ENCODE results near the gene HS1BP3.

DNA sequence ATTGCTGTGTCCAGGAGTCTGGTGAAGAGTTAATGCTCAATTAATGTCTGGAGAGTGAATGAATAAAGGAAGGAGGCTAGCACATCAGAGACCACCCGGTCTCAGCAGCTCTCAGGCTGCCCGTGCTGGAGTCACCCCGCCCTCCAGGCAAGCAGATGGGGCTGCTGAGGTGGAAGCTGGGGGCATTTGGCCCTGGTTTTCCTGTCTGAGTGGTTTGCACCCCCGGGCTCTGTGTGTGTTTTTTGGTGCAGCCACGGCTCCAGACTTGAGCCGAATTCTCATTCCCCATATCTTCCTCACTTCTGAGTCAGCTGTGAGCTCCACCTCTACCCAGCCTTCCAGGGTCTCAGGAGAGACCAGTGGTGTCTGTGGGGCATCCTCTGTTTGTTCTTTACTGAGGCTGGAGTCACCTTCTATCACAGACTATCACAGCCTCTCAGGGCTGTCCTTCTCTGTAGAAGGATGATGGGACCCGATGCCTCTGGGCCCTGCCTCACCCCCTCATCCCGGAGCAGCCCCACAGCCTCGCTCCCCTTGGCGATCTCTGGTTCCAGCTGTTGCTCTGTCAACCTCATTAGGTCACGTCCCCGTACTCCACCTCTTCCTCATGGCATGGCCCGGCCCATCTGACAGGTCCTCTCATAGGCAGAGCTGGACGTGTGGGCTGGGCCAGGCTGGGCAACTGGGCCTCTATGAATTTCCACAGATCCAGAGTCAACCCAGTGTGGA lies 60.8 kb downstream of the HS1BP3 start:
- no peak for TF ChIP-seq CREB1 (IDR thresholded peaks at IDR 0.05; ENCODE audit: low read depth)
- TF ChIP-seq, protein P1, sequence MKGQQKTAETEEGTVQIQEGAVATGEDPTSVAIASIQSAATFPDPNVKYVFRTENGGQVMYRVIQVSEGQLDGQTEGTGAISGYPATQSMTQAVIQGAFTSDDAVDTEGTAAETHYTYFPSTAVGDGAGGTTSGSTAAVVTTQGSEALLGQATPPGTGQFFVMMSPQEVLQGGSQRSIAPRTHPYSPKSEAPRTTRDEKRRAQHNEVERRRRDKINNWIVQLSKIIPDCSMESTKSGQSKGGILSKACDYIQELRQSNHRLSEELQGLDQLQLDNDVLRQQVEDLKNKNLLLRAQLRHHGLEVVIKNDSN (IDR thresholded peaks at IDR 0.05) = no peak
- no peak for TF ChIP-seq EP300 (IDR thresholded peaks at IDR 0.05; ENCODE audit: borderline replicate concordance)
- no peak for TF ChIP-seq RAD21 (IDR thresholded peaks at IDR 0.05; ENCODE audit: low read depth)
- TF ChIP-seq, protein P2, sequence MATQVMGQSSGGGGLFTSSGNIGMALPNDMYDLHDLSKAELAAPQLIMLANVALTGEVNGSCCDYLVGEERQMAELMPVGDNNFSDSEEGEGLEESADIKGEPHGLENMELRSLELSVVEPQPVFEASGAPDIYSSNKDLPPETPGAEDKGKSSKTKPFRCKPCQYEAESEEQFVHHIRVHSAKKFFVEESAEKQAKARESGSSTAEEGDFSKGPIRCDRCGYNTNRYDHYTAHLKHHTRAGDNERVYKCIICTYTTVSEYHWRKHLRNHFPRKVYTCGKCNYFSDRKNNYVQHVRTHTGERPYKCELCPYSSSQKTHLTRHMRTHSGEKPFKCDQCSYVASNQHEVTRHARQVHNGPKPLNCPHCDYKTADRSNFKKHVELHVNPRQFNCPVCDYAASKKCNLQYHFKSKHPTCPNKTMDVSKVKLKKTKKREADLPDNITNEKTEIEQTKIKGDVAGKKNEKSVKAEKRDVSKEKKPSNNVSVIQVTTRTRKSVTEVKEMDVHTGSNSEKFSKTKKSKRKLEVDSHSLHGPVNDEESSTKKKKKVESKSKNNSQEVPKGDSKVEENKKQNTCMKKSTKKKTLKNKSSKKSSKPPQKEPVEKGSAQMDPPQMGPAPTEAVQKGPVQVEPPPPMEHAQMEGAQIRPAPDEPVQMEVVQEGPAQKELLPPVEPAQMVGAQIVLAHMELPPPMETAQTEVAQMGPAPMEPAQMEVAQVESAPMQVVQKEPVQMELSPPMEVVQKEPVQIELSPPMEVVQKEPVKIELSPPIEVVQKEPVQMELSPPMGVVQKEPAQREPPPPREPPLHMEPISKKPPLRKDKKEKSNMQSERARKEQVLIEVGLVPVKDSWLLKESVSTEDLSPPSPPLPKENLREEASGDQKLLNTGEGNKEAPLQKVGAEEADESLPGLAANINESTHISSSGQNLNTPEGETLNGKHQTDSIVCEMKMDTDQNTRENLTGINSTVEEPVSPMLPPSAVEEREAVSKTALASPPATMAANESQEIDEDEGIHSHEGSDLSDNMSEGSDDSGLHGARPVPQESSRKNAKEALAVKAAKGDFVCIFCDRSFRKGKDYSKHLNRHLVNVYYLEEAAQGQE (IDR thresholded peaks at IDR 0.05; ENCODE audit: low read depth) = no peak
- TF ChIP-seq, protein P3, sequence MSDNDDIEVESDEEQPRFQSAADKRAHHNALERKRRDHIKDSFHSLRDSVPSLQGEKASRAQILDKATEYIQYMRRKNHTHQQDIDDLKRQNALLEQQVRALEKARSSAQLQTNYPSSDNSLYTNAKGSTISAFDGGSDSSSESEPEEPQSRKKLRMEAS (IDR thresholded peaks at IDR 0.05) = no peak
- no peak for TF ChIP-seq TAF1 (IDR thresholded peaks at IDR 0.05; ENCODE audit: low read depth)
- no peak for TF ChIP-seq EGR1 (IDR thresholded peaks at IDR 0.05)
